Activated naive CD4-positive, alpha-beta T cell treated with anti-CD3 and anti-CD28 coated beads, Interleukin-2, amount 50 U/mL, for 72 hours (primary cell): ENCODE data around the gene VAV2. TPM values are rescaled to one million over a fixed set of nuclear protein-coding genes. Genes with fewer than 3 reads are reported as not detected.

Experiments used
- ATAC-seq, 2 donors: fragments of 150-1000 bp; cut with Tn5 transposase; 2 replicates each; pipeline ENCODE4 v1.10.0; 2021; ENCODE audit warnings: mild to moderate bottlenecking in 2 of 2, moderate library complexity in 2 of 2
- DNase-seq, 2 donors: peaks; one replicate each; pipeline ENCODE4 v3.0.0; 2021 to 2022; ENCODE audit warnings: low spot score in 2 of 2
- H3K27ac Mint-ChIP-seq, 2 donors: one replicate each; pipeline ENCODE4 v1.8.0; 2022; ENCODE audit warnings: mild to moderate bottlenecking in 2 of 2, mixed read lengths in 2 of 2
- H3K36me3 Mint-ChIP-seq, 2 donors: one replicate each; pipeline ENCODE4 v1.8.0; 2022; ENCODE audit warnings: mixed read lengths in 2 of 2
- H3K9me3 Mint-ChIP-seq, 2 donors: one replicate each; pipeline ENCODE4 v1.8.0; 2022; ENCODE audit warnings: mixed read lengths in 2 of 2
- total RNA-seq, 2 donors: library from RNA; stranded (reverse); gene quantifications; one replicate each; pipeline ENCODE4 v1.2.3, GENCODE V29; 2022

Gene VAV2
- total RNA-seq, 2 donors from 2014 or later, result 7.5 to 9.1 TPM

DNA sequence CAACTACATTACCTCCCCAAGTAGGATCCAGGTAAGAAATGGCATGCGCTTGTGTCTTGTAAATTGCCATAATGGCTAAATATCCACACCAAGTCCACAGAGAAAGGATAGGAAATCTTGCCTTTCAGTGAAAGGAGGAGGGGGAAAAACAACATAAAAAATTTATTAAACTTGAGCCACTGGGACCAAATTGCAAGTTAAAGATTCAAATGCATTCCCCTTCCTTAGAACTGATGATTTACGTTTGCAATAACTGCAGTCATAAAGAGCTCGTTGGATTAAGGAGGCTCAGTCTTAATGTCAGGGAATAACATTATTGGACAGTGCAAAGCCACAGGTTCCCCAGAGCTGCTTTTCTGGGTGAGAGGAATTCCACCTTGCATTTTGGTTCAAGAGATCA lies 161.4 kb downstream of the VAV2 start:
- DNase-seq, result no peak
- no peak overlapping the region for H3K27ac Mint-ChIP-seq

DNA sequence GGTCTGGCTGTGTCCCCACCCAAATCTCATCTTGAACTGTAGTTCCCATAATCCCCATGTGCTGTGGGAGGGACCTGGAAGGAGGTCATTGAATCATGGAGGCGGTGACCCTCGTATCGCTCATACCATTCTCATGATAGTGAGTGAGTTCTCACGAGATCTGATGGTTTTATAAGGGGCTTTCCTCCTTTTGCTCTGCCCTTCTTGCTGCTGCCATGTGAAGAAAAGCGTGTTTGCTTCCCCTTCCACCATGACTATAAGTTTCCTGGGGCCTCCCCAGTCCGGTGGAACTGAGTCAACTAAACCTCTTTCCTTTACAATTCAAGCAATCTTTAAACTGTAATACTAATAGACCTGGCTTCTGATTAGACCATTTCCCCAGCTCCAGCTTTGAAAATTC lies 161.8 kb downstream of the VAV2 start:
- DNase-seq, result no peak
- H3K36me3 Mint-ChIP-seq, result no peaks in the 10 kb centered on the region
- ATAC-seq, result peak in 1 of 2 donors; percentile 48

More for the DNA sequence above, 161.4 kb downstream of the VAV2 start:
- Mint-ChIP-seq H3K9me3 (no peaks in the 10 kb centered on the region), H3K36me3 (no peaks in the 10 kb centered on the region)
- no peak for ATAC-seq

DNA sequence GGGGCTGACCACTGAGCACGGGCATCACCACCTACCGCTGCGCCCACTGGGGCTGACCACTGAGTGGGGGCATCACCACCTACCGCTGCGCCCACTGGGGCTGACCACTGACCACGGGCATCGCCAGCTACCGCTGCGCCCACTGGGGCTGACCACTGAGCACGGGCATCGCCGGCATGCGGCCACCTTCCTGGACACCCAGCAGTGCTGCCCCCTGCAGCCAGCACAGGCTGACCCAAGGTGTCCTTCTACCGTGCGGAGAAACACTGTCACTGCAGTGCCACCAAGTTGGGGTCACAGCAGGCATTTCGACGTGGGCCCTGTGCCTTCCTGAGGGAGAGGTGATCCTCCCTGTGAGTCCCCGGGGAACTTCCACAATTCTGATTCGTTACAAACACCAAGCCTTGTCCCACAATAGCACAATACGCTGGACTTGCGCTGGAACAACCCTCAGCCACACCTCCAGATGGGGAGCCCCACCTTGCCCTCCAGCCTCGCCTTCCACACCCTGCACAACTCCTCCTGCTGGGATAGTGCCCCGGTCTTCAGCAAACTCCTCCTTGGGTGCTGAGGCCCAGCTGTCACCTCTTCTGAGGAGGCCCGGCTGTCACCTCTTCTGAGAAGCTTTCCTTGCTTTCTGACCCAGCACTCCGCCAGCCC lies 163.7 kb downstream of the VAV2 start:
- ATAC-seq (no peak), DNase-seq (no peak)
- H3K36me3 Mint-ChIP-seq, result no peaks in the 10 kb centered on the region
- no peaks in the 10 kb centered on the region for H3K9me3 Mint-ChIP-seq
- H3K27ac Mint-ChIP-seq, result no peak overlapping the region

More for the DNA sequence above, 161.8 kb downstream of the VAV2 start:
- H3K27ac Mint-ChIP-seq, result no peak overlapping the region
- H3K9me3 Mint-ChIP-seq, result no peaks in the 10 kb centered on the region

DNA sequence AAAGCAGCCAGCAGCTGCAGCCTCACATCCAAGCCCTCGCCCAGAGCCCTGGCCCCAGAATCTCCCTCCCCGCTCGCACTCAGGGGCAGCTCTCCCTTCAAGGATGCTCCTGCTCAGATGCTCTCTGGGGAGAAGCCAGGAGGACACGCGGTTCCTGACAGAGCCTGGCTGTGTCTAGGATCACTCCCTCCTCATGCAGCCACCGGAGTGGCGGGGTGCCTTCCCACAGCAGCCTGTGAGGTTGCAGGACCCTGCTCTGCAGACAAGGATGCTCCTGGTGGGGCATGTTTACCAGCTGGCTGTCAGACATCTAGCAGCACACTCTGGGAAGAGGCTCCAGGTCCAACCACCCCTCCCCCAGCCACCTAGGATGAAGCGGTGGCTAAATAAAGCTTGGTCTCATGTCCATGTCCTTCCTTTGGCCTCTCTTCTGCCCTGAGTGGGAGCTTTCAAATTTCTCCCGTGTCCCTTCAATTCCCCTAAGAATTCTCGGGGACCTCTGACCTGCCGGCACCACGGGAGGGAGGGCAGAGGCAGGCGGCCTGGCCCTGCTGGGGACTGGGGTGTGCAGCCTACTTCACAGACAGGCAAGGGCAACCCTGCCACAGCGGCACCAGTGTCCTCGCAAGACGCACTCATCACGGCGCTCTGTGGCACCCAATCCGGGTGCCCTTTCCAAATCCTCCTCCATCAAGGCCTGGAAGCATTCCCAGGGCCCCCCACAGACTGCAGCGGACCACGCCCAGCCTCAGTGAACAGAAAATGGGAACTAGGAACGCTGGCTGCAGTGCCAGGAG lies 165.6 kb downstream of the VAV2 start:
- DNase-seq (no peak), ATAC-seq (no peak)
- no peaks in the 10 kb centered on the region for H3K36me3 Mint-ChIP-seq
- no peak overlapping the region for H3K27ac Mint-ChIP-seq
- no peaks in the 10 kb centered on the region for H3K9me3 Mint-ChIP-seq

DNA sequence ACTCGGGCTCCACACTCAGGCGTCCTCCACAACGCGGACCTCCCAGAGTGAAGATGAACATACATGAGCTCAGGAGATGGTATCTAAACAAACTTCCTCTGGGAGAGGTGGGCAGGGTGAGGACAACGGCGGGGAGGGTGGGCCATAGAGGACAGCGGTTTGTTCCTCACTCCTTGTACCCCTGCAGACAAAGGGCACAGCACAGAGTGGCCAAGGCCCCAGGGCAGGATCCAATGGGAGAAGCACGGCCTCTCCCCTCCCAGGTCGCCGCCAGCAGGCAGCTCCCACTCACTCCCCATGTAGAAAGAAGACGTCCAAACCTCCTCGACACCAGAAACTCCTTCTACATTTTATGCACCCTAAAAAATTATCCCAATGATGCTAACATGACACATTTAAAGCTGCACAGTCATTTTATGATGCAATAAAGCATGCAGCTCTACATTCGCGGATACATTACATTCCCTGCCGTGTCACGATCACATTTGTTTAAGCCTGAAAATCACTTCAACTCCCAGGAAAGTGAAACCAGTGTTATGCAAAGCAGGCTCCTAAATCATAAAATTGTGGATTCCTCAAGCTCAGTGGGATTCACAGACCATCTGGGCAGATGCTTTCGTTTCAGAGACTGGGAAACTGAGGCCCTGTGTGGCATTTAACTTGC lies 166.4 kb downstream of the VAV2 start:
- no peak for DNase-seq
- ATAC-seq, result no peak
- H3K27ac Mint-ChIP-seq, result no peak overlapping the region
- H3K36me3 Mint-ChIP-seq, result no peaks in the 10 kb centered on the region
- no peaks in the 10 kb centered on the region for H3K9me3 Mint-ChIP-seq

DNA sequence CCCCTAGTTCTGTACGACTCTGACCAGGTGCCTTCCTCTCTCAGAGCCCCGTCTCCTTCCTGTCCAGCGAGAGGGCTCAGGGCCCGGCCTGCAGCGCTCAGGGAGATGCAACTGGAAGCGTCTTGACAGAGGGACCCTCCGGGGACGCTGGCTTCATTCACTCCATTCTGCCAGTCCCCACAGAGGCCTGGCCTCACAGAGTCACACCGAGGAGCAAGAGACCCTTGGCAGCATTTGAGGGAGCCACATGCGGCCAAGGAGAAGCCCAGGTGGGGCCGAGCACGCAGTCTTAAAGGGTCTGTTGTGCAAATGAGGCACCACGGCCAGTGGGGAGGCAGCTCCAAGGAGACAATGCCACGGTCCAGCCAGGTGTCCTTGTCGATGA lies 167.3 kb downstream of the VAV2 start:
- no peaks in the 10 kb centered on the region for H3K36me3 Mint-ChIP-seq
- H3K27ac Mint-ChIP-seq, result no peak overlapping the region
- no peaks in the 10 kb centered on the region for H3K9me3 Mint-ChIP-seq
- DNase-seq (no peak), ATAC-seq (no peak)

DNA sequence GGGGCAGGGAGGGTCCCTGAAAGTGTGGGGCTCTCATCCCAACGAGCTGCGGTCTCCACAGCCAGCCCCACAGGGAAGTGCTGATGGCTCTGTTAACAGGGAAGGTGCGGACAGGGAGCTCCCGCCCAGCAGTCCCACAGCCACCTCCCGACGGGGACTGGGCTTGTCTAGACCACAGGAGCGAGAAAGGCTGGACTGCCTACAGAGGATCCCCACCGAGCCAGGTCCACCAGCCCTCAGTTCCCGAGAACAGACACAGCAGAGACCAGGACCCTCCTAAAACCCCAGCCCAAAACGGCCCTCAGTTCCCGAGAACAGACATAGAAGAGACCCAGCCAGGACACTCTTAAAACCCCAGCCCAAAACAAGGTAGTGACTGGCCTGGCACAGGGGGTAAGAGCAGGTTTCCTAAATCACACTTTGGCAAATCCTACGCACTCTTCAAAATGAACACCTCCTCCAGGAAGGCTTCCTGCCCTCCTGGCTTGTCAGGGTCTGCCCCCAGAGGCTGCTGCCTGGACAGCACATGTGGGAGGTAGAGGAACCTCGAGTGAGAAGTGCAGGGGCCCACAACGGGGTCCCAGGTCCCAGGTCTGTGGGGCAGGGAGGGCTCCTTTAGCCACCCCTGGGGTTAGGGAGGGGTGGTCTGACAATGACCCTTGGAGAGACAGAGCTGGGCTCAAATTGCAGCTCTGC lies 167.9 kb downstream of the VAV2 start:
- ATAC-seq (no peak), DNase-seq (no peak)
- Mint-ChIP-seq H3K9me3 (no peaks in the 10 kb centered on the region), H3K27ac (no peak overlapping the region), H3K36me3 (no peaks in the 10 kb centered on the region)

DNA sequence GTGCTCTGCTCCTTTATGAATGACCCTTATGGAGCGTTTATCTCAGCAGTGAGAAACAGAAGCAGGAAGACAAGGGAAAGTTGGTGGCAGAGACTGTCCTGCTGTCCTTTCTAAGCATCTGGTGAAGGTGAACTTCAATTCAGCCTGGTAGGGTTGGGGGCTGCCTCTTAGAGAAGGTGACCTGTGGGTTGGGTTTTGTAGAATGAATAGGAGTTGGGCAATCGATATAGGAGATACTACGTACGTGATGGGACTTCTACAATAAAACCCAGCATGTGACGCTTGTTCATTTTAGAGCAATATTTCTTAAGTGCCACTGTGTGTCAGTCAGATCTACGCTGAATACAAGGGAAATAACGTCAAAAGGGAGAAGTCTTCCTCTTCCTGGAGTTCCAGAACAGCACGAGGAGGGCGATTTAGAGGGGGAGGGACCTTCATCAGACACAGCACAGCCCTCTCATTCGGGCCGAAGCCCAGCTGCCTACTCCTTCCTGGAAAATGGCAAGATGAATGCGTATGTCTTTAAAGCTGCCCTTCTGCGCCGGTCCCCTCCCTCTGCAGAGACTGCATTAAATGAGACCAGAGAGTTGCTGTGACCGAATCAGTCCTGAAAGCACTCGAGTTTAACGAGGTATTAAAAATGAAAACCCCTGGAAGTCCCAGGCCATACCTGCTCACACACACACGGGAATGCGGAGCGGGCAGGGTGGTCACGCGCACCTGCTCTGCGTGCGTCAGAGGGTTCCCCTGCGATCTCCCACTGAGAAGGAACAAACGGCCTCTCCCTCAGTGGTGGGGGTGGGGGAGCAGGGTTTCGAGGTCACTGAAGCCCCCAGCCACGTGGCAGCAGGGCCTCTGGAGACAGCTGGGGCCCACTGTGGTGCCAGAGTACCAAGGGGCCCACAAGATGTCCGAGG lies 168.7 kb downstream of the VAV2 start:
- H3K36me3 Mint-ChIP-seq, result no peaks in the 10 kb centered on the region
- H3K9me3 Mint-ChIP-seq, result no peaks in the 10 kb centered on the region
- DNase-seq (no peak), ATAC-seq (no peak)
- H3K27ac Mint-ChIP-seq, result no peak overlapping the region

DNA sequence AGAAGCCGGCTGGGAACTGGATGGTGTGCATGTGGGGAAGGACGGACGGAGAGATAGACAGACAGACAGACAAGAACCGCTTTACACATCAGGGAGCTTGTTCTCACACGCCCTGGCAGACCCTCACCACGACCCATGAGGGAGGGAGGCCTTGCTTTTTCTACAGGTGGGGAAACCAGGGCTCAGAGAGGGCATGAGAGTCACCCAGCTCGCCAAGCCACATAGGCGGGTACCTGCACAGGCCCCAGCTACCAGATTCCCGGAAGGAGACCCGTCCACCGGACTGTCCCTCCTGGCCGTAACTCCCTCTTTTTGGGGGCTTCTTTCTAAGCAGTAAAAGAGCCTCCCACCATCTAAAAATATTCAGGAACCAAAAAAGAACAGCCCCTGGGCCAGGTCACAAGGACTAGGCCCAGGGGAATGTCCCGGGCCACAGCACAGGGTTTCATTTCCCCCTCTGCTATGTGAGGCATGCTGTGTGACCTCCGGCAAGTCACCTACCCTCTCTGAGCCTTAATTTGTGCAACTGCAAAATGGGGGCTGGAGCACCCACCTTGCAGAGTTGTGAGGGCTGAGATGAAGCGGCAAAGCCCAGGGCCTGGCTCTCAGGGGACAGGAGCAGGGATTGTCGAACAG lies 169.6 kb downstream of the VAV2 start:
- no peaks in the 10 kb centered on the region for H3K36me3 Mint-ChIP-seq
- no peak for DNase-seq
- no peak for ATAC-seq
- H3K9me3 Mint-ChIP-seq, result no peaks in the 10 kb centered on the region
- peak overlapping the region in 1 of 2 donors; percentile 69 for H3K27ac Mint-ChIP-seq

DNA sequence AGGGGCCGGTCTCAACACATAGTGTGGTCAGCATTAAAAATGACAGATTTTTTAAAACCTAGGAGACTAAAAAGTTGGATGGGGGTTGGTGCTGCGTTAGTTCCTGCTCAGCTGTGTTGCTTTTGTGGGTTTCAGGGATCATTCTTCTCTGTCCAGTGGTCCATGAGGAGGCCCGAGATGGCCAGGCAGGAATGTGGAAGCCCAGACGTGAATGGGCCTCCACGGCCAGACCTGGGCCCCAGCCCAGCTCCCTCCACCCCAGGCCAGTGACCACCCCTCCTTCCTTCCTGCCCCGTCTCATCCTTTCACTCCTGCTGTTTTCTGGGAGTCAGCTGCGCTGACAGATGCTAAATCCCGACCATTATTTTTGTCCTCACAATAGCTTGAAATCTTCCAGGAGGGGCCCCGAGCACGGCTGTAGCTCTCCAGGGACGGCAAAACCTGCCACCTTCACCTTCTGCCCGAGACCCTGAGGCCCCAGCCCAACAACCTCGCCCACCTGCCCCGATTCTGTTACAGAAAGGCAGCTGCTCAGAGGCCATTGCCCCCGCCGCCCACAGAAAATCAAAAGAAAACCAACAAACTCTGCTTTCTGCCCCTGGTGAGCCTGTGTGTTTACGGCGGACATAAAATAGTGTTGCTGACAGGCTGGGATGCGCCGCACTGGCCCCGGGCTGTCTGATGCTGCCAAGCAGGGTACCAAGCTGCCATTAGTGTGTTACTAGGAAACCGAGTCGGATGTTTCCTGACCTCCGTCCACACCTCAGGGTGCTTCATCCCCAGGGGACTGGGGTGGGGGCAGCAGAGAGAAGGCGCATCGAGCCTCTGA lies 170.3 kb downstream of the VAV2 start:
- no peaks in the 10 kb centered on the region for H3K9me3 Mint-ChIP-seq
- ATAC-seq (no peak), DNase-seq (no peak)
- H3K36me3 Mint-ChIP-seq, result no peaks in the 10 kb centered on the region
- peak overlapping the region in 1 of 2 donors; percentile 69 for H3K27ac Mint-ChIP-seq

DNA sequence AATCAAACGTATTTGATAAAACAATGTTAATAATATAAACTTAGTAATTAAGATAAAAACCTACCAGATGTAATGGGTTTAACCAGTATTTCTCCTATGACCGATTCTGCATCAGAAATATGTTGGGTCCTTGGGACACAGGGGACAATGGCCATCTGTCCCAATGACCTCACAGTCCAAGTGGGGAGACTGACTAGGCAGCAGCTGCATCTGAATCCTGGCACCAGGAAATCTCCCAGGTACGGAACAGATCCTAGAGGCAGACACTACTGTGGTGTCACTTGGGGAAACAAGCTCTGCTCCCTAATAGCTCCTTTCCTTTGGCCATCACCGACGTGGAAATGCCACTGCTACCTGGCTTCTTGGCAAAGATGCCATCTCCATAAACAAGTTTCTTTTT lies 172.2 kb downstream of the VAV2 start:
- ATAC-seq (no peak), DNase-seq (no peak)
- Mint-ChIP-seq H3K9me3 (no peaks in the 10 kb centered on the region), H3K27ac (no peak overlapping the region), H3K36me3 (no peaks in the 10 kb centered on the region)

DNA sequence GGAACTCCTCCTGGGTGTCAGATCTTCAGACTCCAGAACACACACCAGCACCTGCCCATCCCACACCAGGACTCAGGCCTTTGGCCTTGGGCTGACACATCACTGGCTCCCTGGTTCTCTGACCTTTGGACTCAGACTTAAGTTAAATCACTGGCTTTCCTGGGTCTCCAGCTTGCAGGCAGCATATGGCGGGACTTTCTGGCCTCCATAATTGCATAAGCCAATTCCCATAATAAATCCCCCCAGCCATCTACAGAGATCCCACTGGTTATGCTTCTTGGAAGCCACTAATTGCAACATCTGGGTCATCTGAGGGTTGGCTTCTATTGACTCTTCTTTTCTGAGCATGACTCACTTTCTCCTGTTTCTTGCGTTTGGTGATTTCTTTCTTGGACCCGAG lies 173.7 kb downstream of the VAV2 start:
- ATAC-seq, result no peak

DNA sequence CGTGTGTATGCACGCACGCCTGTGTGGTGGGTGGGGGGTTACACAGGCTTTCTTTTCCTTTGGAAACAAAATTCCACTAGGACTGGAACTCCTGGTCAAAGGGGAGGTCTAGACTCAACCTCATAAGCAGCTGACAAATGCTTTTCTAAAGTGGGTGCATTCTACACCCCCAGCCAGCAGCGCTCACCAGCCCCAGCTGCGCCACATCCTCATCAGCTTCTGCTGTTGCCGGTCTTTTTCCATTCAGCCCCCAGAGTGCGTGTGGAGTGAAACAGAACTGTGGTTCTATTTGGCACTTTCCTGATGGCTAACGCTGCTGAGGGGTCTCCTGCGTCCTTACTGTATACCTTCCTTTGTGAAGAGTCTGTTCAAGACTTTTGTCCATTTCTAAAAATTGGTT lies 176.3 kb downstream of the VAV2 start:
- ATAC-seq, result no peak
- no peaks in the 10 kb centered on the region for H3K36me3 Mint-ChIP-seq
- H3K27ac Mint-ChIP-seq, result no peak overlapping the region

More for the DNA sequence above, 173.7 kb downstream of the VAV2 start:
- no peak overlapping the region for H3K27ac Mint-ChIP-seq
- no peaks in the 10 kb centered on the region for H3K9me3 Mint-ChIP-seq
- H3K36me3 Mint-ChIP-seq, result no peaks in the 10 kb centered on the region
- no peak for DNase-seq

DNA sequence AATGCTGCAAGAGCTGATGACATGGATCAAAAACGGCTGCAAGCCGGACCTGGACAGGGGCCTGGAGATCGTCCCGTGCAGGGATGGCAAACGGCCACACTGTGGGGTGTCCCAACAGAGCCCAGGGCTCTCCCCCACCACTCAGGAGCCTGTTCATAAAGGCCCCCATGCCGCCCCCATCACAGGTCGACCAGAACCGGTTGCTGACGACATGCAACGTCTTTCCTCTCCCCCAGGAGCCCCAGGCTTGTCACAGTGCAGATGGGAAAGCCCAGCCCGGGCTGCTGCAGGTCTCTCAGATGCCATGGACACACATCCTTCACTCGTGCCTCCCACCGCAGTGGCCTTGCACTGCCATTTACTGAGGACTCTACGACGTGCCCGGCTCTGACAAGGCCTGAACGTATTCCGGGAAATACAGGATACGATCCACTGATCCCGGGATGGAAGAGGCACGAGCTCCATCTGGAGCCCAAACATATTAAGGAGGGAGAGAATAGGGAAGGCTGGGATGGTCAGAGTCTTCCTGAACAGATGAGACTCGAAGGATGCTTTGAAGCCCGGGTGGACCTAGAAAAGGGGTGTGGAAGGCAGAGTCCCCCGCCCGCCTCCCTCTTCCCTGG lies 177.4 kb downstream of the VAV2 start:
- Mint-ChIP-seq H3K9me3 (no peaks in the 10 kb centered on the region), H3K36me3 (no peaks in the 10 kb centered on the region), H3K27ac (no peak overlapping the region)
- DNase-seq (no peak), ATAC-seq (no peak)

More for the DNA sequence above, 176.3 kb downstream of the VAV2 start:
- no peak for DNase-seq
- H3K9me3 Mint-ChIP-seq, result no peaks in the 10 kb centered on the region
